ENCODE measurements around the gene DENND4A. TPM values are rescaled to one million over a fixed set of nuclear protein-coding genes. Genes with fewer than 3 reads are reported as not detected.

DENND4A gene
- total and polyA plus RNA-seq, 10 of the 15 experiments (the other 5 are each of a cell fraction or from before 2014, with no cell fraction given), result 14.2 to 81.8 (median 34.1) TPM

GRCh38 chr15:65653341-65653740, 138.8 kb downstream of the DENND4A start:
- POLR2A ChIA-PET, result interaction anchor here (0.6 to 0.7 kb wide), 4 partner anchors 83 to 426 kb away, joined by 3 to 4 read pairs (median 3); no protein-coding TSS in a partner anchor
- RAD21 ChIA-PET (ENCODE audit: unreplicated experiment), result interaction anchor here (0.5 kb wide), 1 partner anchor 634 kb away, joined by 3 read pairs; no protein-coding TSS in a partner anchor
- H3K27me3 ChIP-seq (replicated peaks in 1 of 2; ENCODE audit: control insufficient read depth in 2 of 2, insufficient read depth in 2 of 2, low read length in 1 of 2), result no peaks in the 10 kb centered on the region
- FAIRE-seq, result no peak
- CTCF ChIA-PET, result interaction anchor here (1.0 to 1.6 kb wide), 3 partner anchors 9 to 184 kb away, joined by 3 to 5 read pairs (median 3); no protein-coding TSS in a partner anchor
- no peak overlapping the region for H3K4me3 ChIP-seq
- intact Hi-C loops (cut with micrococcal nuclease; ENCODE audit: unreplicated experiment) (no loop called here), in situ Hi-C loops (cut with MboI) (no loop called here)
- SMC1A ChIA-PET (ENCODE audit: uncharacterized antibody, unreplicated experiment), result interaction anchor here (0.7 to 1.7 kb wide), 5 partner anchors 10 to 665 kb away, joined by 3 to 6 read pairs (median 4); no protein-coding TSS in a partner anchor
- TSS peak; percentile 5 for BruUV-seq (replicated peaks)
- H3K9ac ChIP-seq (ENCODE audit: control insufficient read depth, insufficient read depth, low read length), result no peak overlapping the region
- H3K36me3 ChIP-seq (ENCODE audit: control insufficient read depth in 2 of 2, insufficient read depth in 2 of 2, low read length in 1 of 2), result peaks cover 2 to 37% of the 10 kb centered on the region in 2 experiments; a peak in 3 of 4 replicates
- no peak overlapping the region for H3K27ac ChIP-seq (ENCODE audit: control insufficient read depth, insufficient read depth)
- H3K9me3 ChIP-seq (replicated peaks; ENCODE audit: control insufficient read depth, insufficient read depth, low read length), result no peaks in the 10 kb centered on the region
- H3K79me2 ChIP-seq (ENCODE audit: control insufficient read depth, insufficient read depth, low read length), result no peaks in the 10 kb centered on the region
- H4K20me1 ChIP-seq (ENCODE audit: control insufficient read depth, insufficient read depth), result no peaks in the 10 kb centered on the region
- TF ChIP-seq RAD21 (IDR thresholded peaks at IDR 0.05; ENCODE audit: insufficient read depth, low read depth, low read length) (no peak), MYB (IDR thresholded peaks at IDR 0.05; ENCODE audit: borderline replicate concordance, low read depth, low read length) (no peak), SKIL (IDR thresholded peaks at IDR 0.05; ENCODE audit: low read depth, poor library complexity, severe bottlenecking) (no peak), SIN3A (IDR thresholded peaks at IDR 0.05; ENCODE audit: low read depth, low read length) (no peak), NR2F1 (conservative IDR thresholded peaks at IDR 0.05) (no peak), CBFB (IDR thresholded peaks at IDR 0.05; ENCODE audit: low read depth) (no peak), CHD2 (IDR thresholded peaks at IDR 0.05; ENCODE audit: borderline replicate concordance, low read depth, low read length) (no peak), WRNIP1 (IDR thresholded peaks at IDR 0.05; ENCODE audit: borderline replicate concordance, low read depth, low read length) (no peak), SP1 (IDR thresholded peaks at IDR 0.05; ENCODE audit: low read depth, low read length) (no peak), ESRRA (IDR thresholded peaks at IDR 0.05; ENCODE audit: low read length) (no peak)
- ATAC-seq, result no peak
- H3K4me1 ChIP-seq (ENCODE audit: control insufficient read depth, insufficient read depth, low read length), result peaks cover 9% of the 10 kb centered on the region
- H2AFZ ChIP-seq (ENCODE audit: control insufficient read depth, low read depth, low read length), result no peak overlapping the region
- no peak overlapping the region for H3K4me2 ChIP-seq (ENCODE audit: control insufficient read depth, insufficient read depth)
- no peak for DNase-seq (ENCODE audit: low read depth, low spot score)

Measured in GM12878 (cell line).